GM12891 (cell line): ENCODE data around the gene SRGAP2B.
"Not testable (repeated sequence)": the region's sequence is repeated elsewhere in the genome, so short reads cannot be mapped to it uniquely, and the experiment has no call there.

Experiments used
- SPI1 ChIP-seq: IDR thresholded peaks from 2 replicates; pipeline ENCODE4 v1.6.1; 2011; ENCODE audit warnings: low read depth, low read length, control low read depth
- TAF1 ChIP-seq: IDR thresholded peaks from 2 replicates; pipeline ENCODE4 v1.6.1; 2011; ENCODE audit warnings: low read depth, low read length, control low read depth

DNA sequence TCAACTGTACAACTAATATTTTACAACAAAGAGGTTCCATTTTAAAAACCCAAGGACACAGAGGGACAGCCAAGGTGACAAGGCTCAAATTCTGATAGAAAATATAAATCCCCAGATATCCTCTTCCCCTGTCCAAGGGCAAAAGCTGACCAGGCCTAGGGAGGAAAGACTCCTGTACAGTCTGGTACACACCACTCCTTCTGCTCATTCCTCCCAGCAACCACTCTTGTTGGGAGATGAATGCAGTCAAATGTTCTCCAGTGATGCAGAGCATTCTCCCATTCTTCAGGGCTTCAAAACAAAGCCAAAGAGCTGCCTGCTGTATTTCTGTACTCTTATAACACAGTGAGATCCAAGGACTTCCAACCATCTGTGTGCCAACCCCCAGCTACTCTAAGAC is 69.8 kb downstream of the SRGAP2B start:
- TF ChIP-seq SPI1, TAF1: not testable (repeated sequence)
